ENCODE data around the gene TRA2A.
"Not testable (repeated sequence)": the region's sequence is repeated elsewhere in the genome, so short reads cannot be mapped to it uniquely, and the experiment has no call there.

Gene TRA2A

GRCh38 chr7:23531794-23532489 lies at the start of gene TRA2A:
TSS of gene TRA2A (minus strand) at chr7:23531981. CDS start at chr7:23531824, 157 bp downstream.
- DNase-seq (ENCODE audit: low read depth, low spot score), result peak; percentile 97

GRCh38 chr7:23570592-23571200 lies 38.9 kb upstream of the TRA2A start:
- peak; percentile 14 for DNase-seq (ENCODE audit: low read depth, low spot score)

GRCh38 chr7:23558303-23558702 lies 26.5 kb upstream of the TRA2A start:
- no peak for DNase-seq (ENCODE audit: low read depth, low spot score)

GRCh38 chr7:23547662-23548061 lies 15.9 kb upstream of the TRA2A start:
- DNase-seq (ENCODE audit: low read depth, low spot score), result no peak

GRCh38 chr7:23546897-23547572 lies 15.3 kb upstream of the TRA2A start:
- DNase-seq (ENCODE audit: low read depth, low spot score), result peak; percentile 49

- DNase-seq (ENCODE audit: low read depth, low spot score), result no peak
Measured at GRCh38 chr7:23545493-23545892, 13.7 kb upstream of the TRA2A start.

GRCh38 chr7:23544913-23545354 lies 13.2 kb upstream of the TRA2A start:
- DNase-seq (ENCODE audit: low read depth, low spot score), result no peak

GRCh38 chr7:23542752-23543151 lies 11.0 kb upstream of the TRA2A start:
- no peak for DNase-seq (ENCODE audit: low read depth, low spot score)

- DNase-seq (ENCODE audit: low read depth, low spot score), result no peak
Measured at GRCh38 chr7:23539494-23539907, 7.7 kb upstream of the TRA2A start.

GRCh38 chr7:23538301-23538700 lies 6.5 kb upstream of the TRA2A start:
- no peak for DNase-seq (ENCODE audit: low read depth, low spot score)

GRCh38 chr7:23533238-23533604 lies 1.4 kb upstream of the TRA2A start:
- DNase-seq (ENCODE audit: low read depth, low spot score), result no peak

GRCh38 chr7:23532490-23533237 lies 883 bp upstream of the TRA2A start:
- no peak for DNase-seq (ENCODE audit: low read depth, low spot score)

GRCh38 chr7:23531050-23531793 lies 559 bp downstream of the TRA2A start:
- DNase-seq (ENCODE audit: low read depth, low spot score), result no peak

GRCh38 chr7:23530405-23530804 lies 1.4 kb downstream of the TRA2A start:
- no peak for DNase-seq (ENCODE audit: low read depth, low spot score)

- no peak for DNase-seq (ENCODE audit: low read depth, low spot score)
Measured at GRCh38 chr7:23529262-23529859, 2.4 kb downstream of the TRA2A start.

- DNase-seq (ENCODE audit: low read depth, low spot score), result not testable (repeated sequence)
Measured at GRCh38 chr7:23525611-23526010, 6.2 kb downstream of the TRA2A start.

GRCh38 chr7:23524473-23524872 lies 7.3 kb downstream of the TRA2A start:
- DNase-seq (ENCODE audit: low read depth, low spot score), result no peak

- no peak for DNase-seq (ENCODE audit: low read depth, low spot score)
Measured at GRCh38 chr7:23523486-23524075, 8.2 kb downstream of the TRA2A start.

- DNase-seq (ENCODE audit: low read depth, low spot score), result no peak
Measured at GRCh38 chr7:23520582-23520981, 11.2 kb downstream of the TRA2A start.

- no peak for DNase-seq (ENCODE audit: low read depth, low spot score)
Measured at GRCh38 chr7:23514755-23515154, 17.0 kb downstream of the TRA2A start.

- DNase-seq (ENCODE audit: low read depth, low spot score), result not testable (repeated sequence)
Measured at GRCh38 chr7:23513746-23514145, 18.0 kb downstream of the TRA2A start.

Data from activated naive CD8-positive, alpha-beta T cell treated with anti-CD3 and anti-CD28 coated beads, Interleukin-2, amount 50 U/mL, for 16 hours (primary cell).